Mucosa of descending colon (tissue), 3 donors: ENCODE measurements around the gene ANKRD44. TPM values are rescaled to one million over a fixed set of nuclear protein-coding genes. Genes with fewer than 3 reads are reported as not detected.

Source experiments
- ATAC-seq: fragments of 200-7000 bp; cut with Tn5 transposase; one replicate; pipeline ENCODE4 v1.9.1; 2020; ENCODE audit warnings: mild to moderate bottlenecking, moderate library complexity
- DNase-seq, 3 donors: peaks; one replicate each; pipeline ENCODE4 v3.0.0-alpha.2; 2020
- H3K36me3 ChIP-seq: fragments of 200-600 bp; one replicate; pipeline ENCODE4 v1.8.0; 2021; ENCODE audit warnings: low read depth, mild to moderate bottlenecking
- H3K4me1 ChIP-seq: fragments of 200-600 bp; one replicate; pipeline ENCODE4 v1.8.0; 2021; ENCODE audit warnings: low read depth, mild to moderate bottlenecking
- H3K4me3 ChIP-seq: fragments of 200-600 bp; one replicate; pipeline ENCODE4 v1.8.0; 2021; ENCODE audit warnings: mild to moderate bottlenecking
- H3K9me3 ChIP-seq: fragments of 200-600 bp; one replicate; pipeline ENCODE4 v1.8.0; 2021; ENCODE audit warnings: mild to moderate bottlenecking
- CTCF ChIP-seq: fragments of 200-600 bp; IDR thresholded peaks from one replicate; pipeline ENCODE4 v1.8.0; 2022; ENCODE audit warnings: antibody characterized with exemption, mild to moderate bottlenecking
- intact Hi-C, 2 donors: fragments of 100-400 bp; cut with DNase I in 1 of 2; cut with micrococcal nuclease in 1 of 2; formaldehyde crosslinking; loops; one replicate each; pipeline versions ENCODE4 v1.11.0 to v1.11.1; 2022; cut with DNase I, micrococcal nuclease
- total RNA-seq, 3 donors: library from RNA; stranded (reverse); fragmentation: NEBNext Ultra II Directional in 2 of 3; extraction: Animal tissue kit (Norgen Biotek cat#: 25700) in 2 of 3; gene quantifications; one replicate each; pipeline versions ENCODE4 v1.2.1 to v1.2.4, GENCODE V29; 2021 to 2023
- donor health status: DM: no; HTN: no; CAD: no; lungs with moderate emphysema.
- donor health status: DM: no; HTN: no; CAD: no.
- donor health status: DM: no; HTN: yes; CAD: no.

The ANKRD44 gene
- total RNA-seq, 3 donors from 2014 or later = 9.7 to 25.7 (median 13.7) TPM

- TF ChIP-seq CTCF = no peak
- H3K9me3 ChIP-seq = no peaks in the 10 kb centered on the region
These were observed 31.5 kb downstream of the ANKRD44 start for GRCh38 chr2:197278799-197279763.

DNA sequence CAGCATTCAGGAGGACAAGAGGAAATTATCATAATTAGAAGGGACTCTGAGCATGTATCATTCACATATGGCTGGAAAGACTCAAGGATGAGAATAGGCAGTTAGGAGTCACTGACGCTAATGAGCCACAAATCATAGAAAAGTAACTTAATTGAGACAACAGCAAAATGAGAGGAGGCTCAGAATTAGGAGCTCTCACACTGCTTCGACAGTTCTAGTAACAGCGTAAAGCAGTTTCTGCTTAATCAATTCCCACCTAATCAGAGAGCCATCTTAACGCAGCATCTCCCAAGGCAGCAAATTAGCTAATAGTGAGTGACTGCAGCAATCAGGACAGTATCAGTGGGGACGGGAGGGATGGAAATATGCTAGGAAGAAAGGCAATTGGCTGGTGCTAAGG is 32.8 kb downstream of the ANKRD44 start:
- intact Hi-C loops = no loop called here
- Histone ChIP-seq H3K36me3 (no peaks in the 10 kb centered on the region), H3K4me1 (no peaks in the 10 kb centered on the region), H3K4me3 (no peak overlapping the region), H3K9me3 (no peaks in the 10 kb centered on the region)
- DNase-seq (no peak), ATAC-seq (no peak)
- no peak for TF ChIP-seq CTCF

More at GRCh38 chr2:197278799-197279763, 31.5 kb downstream of the ANKRD44 start:
- no peak overlapping the region for H3K4me3 ChIP-seq
- ATAC-seq = no peak
- no peaks in the 10 kb centered on the region for H3K4me1 ChIP-seq
- no peak for DNase-seq
- intact Hi-C loops = no loop called here
- no peaks in the 10 kb centered on the region for H3K36me3 ChIP-seq

- no peak for TF ChIP-seq CTCF
- H3K4me3 ChIP-seq = no peak overlapping the region
- DNase-seq (no peak), ATAC-seq (no peak)
- H3K36me3 ChIP-seq = no peaks in the 10 kb centered on the region
- no peaks in the 10 kb centered on the region for H3K4me1 ChIP-seq
- H3K9me3 ChIP-seq = no peaks in the 10 kb centered on the region
- intact Hi-C loops = no loop called here
These were observed 34.4 kb downstream of the ANKRD44 start for GRCh38 chr2:197276156-197276555.

DNA sequence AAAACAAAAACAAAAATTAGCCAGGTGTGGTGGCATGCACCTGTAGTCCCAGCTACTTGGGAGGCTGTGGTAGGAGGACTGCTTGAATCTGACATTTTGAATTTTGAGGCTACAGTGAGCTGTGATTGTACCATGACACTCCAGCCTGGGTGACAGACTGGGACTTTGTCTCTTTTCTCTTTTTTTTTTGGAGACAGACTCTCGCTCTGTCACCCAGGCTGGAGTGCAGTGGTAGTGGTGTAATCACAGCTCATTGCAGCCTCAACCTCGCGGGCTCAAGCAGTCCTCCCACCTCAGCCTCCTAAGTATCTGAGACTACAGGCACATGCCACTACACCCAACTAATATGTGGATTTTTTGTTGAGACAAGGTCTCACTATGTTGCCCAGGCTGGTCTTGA is 35.6 kb downstream of the ANKRD44 start:
- ATAC-seq = no peak
- H3K9me3 ChIP-seq = no peaks in the 10 kb centered on the region
- intact Hi-C loops = no loop called here
- no peak for DNase-seq
- H3K36me3 ChIP-seq = no peaks in the 10 kb centered on the region
- no peak overlapping the region for H3K4me3 ChIP-seq
- H3K4me1 ChIP-seq = no peaks in the 10 kb centered on the region
- TF ChIP-seq CTCF = no peak

DNA sequence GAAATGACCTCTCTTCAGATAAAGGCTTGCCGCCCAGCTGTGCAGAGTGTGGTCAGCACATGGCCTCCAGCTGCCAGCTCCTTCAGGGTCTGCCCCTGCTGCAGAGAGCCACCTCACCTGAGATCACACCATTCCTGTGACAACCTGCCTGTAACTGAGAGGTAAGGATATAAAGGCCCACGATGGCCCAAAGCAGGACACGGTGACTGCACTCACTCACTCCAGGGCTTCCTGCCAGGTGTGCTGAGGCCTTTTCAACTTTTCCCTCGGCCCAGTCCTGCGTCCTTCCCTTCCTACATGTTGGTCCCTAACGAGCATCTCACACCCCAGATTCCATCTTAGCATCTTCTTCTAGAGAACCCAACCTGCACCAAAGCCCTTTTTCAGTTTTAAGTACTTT is 36.2 kb downstream of the ANKRD44 start:
- intact Hi-C loops = no loop called here
- Histone ChIP-seq H3K36me3 (no peaks in the 10 kb centered on the region), H3K9me3 (no peaks in the 10 kb centered on the region), H3K4me3 (no peak overlapping the region), H3K4me1 (no peaks in the 10 kb centered on the region)
- DNase-seq (no peak), ATAC-seq (no peak)
- TF ChIP-seq CTCF = no peak
